Esophagus squamous epithelium (tissue), 4 donors: Measurements from ENCODE around the gene HBS1L.

Experiments used
- POLR2A ChIP-seq, 4 donors: fragments of 450-650 bp; IDR thresholded peaks; one replicate each; pipeline ENCODE4 v1.6.1; 2017; ENCODE audit warnings: antibody characterized with exemption in 4 of 4, mild to moderate bottlenecking in 4 of 4, moderate library complexity in 3 of 4
- TF ChIP-seq, protein P1 (sequence below), 6 experiments: fragments of 450-650 bp in 4 of 6; fragments of 200-600 bp in 2 of 6; sonication (generic) in 2 of 6; IDR thresholded peaks; one replicate each; pipeline ENCODE4 v1.5.1; 2016 to 2019; ENCODE audit warnings: antibody characterized with exemption in 6 of 6, mild to moderate bottlenecking in 4 of 6, moderate library complexity in 4 of 6

DNA sequence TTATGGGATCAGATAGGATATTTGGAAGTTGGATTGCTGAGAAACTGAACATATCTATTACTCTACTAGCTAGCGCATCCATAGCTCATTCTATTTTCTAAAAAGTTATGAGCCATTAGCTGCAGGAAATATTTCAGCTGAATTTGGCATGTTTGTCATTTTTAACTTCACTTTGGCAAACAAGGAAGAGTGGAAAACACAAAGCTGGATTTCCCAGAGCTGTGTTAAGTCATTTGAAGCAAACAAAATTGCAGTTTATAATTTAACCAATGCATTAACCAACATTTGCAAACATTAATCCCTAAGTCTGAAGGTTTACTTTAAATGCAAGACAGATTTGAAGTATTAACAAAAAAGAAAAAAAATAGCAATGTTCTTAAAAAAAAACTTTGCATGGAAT lies 105.9 kb downstream of the HBS1L start:
- TF ChIP-seq POLR2A (IDR thresholded peaks at IDR 0.05), result no peak
- TF ChIP-seq, protein P1, sequence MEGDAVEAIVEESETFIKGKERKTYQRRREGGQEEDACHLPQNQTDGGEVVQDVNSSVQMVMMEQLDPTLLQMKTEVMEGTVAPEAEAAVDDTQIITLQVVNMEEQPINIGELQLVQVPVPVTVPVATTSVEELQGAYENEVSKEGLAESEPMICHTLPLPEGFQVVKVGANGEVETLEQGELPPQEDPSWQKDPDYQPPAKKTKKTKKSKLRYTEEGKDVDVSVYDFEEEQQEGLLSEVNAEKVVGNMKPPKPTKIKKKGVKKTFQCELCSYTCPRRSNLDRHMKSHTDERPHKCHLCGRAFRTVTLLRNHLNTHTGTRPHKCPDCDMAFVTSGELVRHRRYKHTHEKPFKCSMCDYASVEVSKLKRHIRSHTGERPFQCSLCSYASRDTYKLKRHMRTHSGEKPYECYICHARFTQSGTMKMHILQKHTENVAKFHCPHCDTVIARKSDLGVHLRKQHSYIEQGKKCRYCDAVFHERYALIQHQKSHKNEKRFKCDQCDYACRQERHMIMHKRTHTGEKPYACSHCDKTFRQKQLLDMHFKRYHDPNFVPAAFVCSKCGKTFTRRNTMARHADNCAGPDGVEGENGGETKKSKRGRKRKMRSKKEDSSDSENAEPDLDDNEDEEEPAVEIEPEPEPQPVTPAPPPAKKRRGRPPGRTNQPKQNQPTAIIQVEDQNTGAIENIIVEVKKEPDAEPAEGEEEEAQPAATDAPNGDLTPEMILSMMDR (IDR thresholded peaks at IDR 0.05), result no peak
